H1 (cell line): ENCODE data around the gene VCPKMT. TPM values are rescaled to one million over a fixed set of nuclear protein-coding genes. Genes with fewer than 3 reads are reported as not detected.

Experiments
- BCL11A ChIP-seq, 2 experiments: IDR thresholded peaks; one replicate each; pipeline ENCODE4 v1.6.1; 2011; ENCODE audit warnings: low read depth in 2 of 2, low read length in 2 of 2, mild to moderate bottlenecking in 2 of 2
- FOSL1 ChIP-seq: IDR thresholded peaks from 2 replicates; pipeline ENCODE4 v1.6.1; 2011; ENCODE audit warnings: mild to moderate bottlenecking, low read depth, low read length, moderate library complexity; ENCODE audit not compliant: insufficient read depth
- JUND ChIP-seq: IDR thresholded peaks from 2 replicates; pipeline ENCODE4 v1.6.1; 2011; ENCODE audit warnings: mild to moderate bottlenecking, improper control_type of control experiment, low read length
- RBBP5 ChIP-seq: IDR thresholded peaks from 2 replicates; pipeline ENCODE4 v1.7.1; 2012; ENCODE audit warnings: low read depth, mild to moderate bottlenecking, inconsistent platforms, low read length, moderate library complexity, borderline replicate concordance
- SP2 ChIP-seq: IDR thresholded peaks from 2 replicates; pipeline ENCODE4 v1.6.1; 2012; ENCODE audit warnings: mild to moderate bottlenecking, low read length, inconsistent platforms
- polyA plus RNA-seq, 7 experiments: library from polyadenylated mRNA; depleted of rRNA in 3 of 7; stranded (reverse) in 5 of 7; unstranded in 2 of 7; fragments of >200 nt in 5 of 7; fragments of 200-250 nt in 2 of 7; gene quantifications; 1 replicate in 5 of 7; 2 replicates in 1 of 7; 4 replicates in 1 of 7; pipeline versions ENCODE4 v1.2.1 to v1.2.3, GENCODE V29; 2011 to 2013; ENCODE audit warnings: missing spikeins in 2 of 7, mixed read lengths in 2 of 7
- total RNA-seq: library from RNA; stranded (reverse); fragmentation: NEBNext Ultra II Directional; extraction: Animal tissue kit (Norgen Biotek cat#: 25700); gene quantifications from 2 replicates; pipeline ENCODE4 v1.2.1, GENCODE V29; 2021
- TF ChIP-seq, protein P1 (sequence below): fragments of 300-600 bp; sonication (generic); IDR thresholded peaks from 2 replicates; pipeline ENCODE4 v1.7.1; 2012; ENCODE audit warnings: low read length, moderate library complexity, mild to moderate bottlenecking, inconsistent platforms; ENCODE audit not compliant: insufficient replicate concordance

VCPKMT gene
- total and polyA plus RNA-seq, 2 of the 8 experiments (the other 6 are each of a cell fraction or from before 2014, with no cell fraction given): 3.8 to 7.1 TPM

DNA sequence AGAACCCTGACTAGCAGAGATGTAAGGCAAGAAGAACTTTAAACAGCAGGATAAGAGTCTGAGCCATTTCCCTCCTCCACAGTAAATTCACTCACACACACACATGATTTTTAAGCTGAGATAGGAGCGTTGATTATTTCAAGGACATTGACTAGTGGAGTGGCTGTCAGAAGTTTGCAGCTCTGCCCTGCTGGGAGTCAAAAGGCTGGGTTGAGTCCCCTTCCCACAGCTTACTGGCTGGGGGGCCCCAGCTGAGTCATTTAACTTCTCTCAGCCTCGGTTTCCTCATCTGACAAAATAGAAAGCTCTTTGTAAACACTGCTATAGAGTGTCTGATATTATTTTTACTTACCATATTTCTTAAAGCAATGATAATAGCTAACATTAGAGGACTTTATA lies 28.3 kb downstream of the VCPKMT start (continued):
- TF ChIP-seq SP2 (no peak), RBBP5 (no peak), BCL11A (IDR thresholded peaks at IDR 0.05; ENCODE audit: low read depth in 2 of 2, low read length in 2 of 2) (no peak), FOSL1 (no peak), JUND (no peak)
- TF ChIP-seq, protein P1, sequence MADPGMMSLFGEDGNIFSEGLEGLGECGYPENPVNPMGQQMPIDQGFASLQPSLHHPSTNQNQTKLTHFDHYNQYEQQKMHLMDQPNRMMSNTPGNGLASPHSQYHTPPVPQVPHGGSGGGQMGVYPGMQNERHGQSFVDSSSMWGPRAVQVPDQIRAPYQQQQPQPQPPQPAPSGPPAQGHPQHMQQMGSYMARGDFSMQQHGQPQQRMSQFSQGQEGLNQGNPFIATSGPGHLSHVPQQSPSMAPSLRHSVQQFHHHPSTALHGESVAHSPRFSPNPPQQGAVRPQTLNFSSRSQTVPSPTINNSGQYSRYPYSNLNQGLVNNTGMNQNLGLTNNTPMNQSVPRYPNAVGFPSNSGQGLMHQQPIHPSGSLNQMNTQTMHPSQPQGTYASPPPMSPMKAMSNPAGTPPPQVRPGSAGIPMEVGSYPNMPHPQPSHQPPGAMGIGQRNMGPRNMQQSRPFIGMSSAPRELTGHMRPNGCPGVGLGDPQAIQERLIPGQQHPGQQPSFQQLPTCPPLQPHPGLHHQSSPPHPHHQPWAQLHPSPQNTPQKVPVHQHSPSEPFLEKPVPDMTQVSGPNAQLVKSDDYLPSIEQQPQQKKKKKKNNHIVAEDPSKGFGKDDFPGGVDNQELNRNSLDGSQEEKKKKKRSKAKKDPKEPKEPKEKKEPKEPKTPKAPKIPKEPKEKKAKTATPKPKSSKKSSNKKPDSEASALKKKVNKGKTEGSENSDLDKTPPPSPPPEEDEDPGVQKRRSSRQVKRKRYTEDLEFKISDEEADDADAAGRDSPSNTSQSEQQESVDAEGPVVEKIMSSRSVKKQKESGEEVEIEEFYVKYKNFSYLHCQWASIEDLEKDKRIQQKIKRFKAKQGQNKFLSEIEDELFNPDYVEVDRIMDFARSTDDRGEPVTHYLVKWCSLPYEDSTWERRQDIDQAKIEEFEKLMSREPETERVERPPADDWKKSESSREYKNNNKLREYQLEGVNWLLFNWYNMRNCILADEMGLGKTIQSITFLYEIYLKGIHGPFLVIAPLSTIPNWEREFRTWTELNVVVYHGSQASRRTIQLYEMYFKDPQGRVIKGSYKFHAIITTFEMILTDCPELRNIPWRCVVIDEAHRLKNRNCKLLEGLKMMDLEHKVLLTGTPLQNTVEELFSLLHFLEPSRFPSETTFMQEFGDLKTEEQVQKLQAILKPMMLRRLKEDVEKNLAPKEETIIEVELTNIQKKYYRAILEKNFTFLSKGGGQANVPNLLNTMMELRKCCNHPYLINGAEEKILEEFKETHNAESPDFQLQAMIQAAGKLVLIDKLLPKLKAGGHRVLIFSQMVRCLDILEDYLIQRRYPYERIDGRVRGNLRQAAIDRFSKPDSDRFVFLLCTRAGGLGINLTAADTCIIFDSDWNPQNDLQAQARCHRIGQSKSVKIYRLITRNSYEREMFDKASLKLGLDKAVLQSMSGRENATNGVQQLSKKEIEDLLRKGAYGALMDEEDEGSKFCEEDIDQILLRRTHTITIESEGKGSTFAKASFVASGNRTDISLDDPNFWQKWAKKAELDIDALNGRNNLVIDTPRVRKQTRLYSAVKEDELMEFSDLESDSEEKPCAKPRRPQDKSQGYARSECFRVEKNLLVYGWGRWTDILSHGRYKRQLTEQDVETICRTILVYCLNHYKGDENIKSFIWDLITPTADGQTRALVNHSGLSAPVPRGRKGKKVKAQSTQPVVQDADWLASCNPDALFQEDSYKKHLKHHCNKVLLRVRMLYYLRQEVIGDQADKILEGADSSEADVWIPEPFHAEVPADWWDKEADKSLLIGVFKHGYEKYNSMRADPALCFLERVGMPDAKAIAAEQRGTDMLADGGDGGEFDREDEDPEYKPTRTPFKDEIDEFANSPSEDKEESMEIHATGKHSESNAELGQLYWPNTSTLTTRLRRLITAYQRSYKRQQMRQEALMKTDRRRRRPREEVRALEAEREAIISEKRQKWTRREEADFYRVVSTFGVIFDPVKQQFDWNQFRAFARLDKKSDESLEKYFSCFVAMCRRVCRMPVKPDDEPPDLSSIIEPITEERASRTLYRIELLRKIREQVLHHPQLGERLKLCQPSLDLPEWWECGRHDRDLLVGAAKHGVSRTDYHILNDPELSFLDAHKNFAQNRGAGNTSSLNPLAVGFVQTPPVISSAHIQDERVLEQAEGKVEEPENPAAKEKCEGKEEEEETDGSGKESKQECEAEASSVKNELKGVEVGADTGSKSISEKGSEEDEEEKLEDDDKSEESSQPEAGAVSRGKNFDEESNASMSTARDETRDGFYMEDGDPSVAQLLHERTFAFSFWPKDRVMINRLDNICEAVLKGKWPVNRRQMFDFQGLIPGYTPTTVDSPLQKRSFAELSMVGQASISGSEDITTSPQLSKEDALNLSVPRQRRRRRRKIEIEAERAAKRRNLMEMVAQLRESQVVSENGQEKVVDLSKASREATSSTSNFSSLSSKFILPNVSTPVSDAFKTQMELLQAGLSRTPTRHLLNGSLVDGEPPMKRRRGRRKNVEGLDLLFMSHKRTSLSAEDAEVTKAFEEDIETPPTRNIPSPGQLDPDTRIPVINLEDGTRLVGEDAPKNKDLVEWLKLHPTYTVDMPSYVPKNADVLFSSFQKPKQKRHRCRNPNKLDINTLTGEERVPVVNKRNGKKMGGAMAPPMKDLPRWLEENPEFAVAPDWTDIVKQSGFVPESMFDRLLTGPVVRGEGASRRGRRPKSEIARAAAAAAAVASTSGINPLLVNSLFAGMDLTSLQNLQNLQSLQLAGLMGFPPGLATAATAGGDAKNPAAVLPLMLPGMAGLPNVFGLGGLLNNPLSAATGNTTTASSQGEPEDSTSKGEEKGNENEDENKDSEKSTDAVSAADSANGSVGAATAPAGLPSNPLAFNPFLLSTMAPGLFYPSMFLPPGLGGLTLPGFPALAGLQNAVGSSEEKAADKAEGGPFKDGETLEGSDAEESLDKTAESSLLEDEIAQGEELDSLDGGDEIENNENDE: no peak
